HepG2 (cell line): ENCODE results near the gene PMPCB. TPM values are rescaled to one million over a fixed set of nuclear protein-coding genes. Genes with fewer than 3 reads are reported as not detected.

ENCODE experiments used
- ATF2 ChIP-seq: sonication (generic); formaldehyde crosslinking; IDR thresholded peaks from 2 replicates; pipeline ENCODE4 v1.4.0; 2020; ENCODE audit warnings: missing genetic modification reagents
- CAMTA2 ChIP-seq: sonication (generic); formaldehyde crosslinking; IDR thresholded peaks from 2 replicates; pipeline ENCODE4 v1.4.0; 2020; ENCODE audit warnings: mild to moderate bottlenecking, missing genetic modification reagents, borderline replicate concordance
- ERF ChIP-seq: IDR thresholded peaks from 2 replicates; pipeline ENCODE4 v1.6.1; 2018; ENCODE audit warnings: missing biosample characterization, missing genetic modification reagents
- EZH2 ChIP-seq: conservative IDR thresholded peaks from 2 replicates; pipeline ENCODE4 v1.6.1; 2012; ENCODE audit warnings: mild to moderate bottlenecking, low read depth, low read length, moderate library complexity
- HHEX ChIP-seq: IDR thresholded peaks from 2 replicates; pipeline ENCODE4 v1.6.1; 2016; ENCODE audit warnings: control low read depth
- HIC2 ChIP-seq: sonication (generic); formaldehyde crosslinking; IDR thresholded peaks from 2 replicates; pipeline ENCODE4 v1.9.0; 2022; ENCODE audit warnings: low read depth, missing genetic modification reagents
- HIVEP1 ChIP-seq: sonication (generic); formaldehyde crosslinking; IDR thresholded peaks from 2 replicates; pipeline ENCODE4 v1.4.0; 2020; ENCODE audit warnings: mild to moderate bottlenecking, missing genetic modification reagents
- HMGXB4 ChIP-seq, 2 experiments: sonication (generic) in 1 of 2; formaldehyde crosslinking in 1 of 2; IDR thresholded peaks; 2 replicates each; pipeline versions ENCODE4 v1.4.0 to v1.6.1; 2018 to 2020; ENCODE audit warnings: missing genetic modification reagents in 2 of 2, borderline replicate concordance in 1 of 2, low read depth in 1 of 2, mild to moderate bottlenecking in 1 of 2, missing biosample characterization in 1 of 2
- KDM1A ChIP-seq: IDR thresholded peaks from 2 replicates; pipeline ENCODE4 v1.6.1; 2016; ENCODE audit warnings: missing compliant biosample characterization
- KLF12 ChIP-seq: sonication (generic); formaldehyde crosslinking; IDR thresholded peaks from 2 replicates; pipeline ENCODE4 v1.4.0; 2020; ENCODE audit warnings: missing genetic modification reagents, borderline replicate concordance
- NFE2L1 ChIP-seq: sonication (generic); formaldehyde crosslinking; IDR thresholded peaks from 2 replicates; pipeline ENCODE4 v1.4.0; 2020; ENCODE audit warnings: missing genetic modification reagents, mild to moderate bottlenecking, borderline replicate concordance
- NFIB ChIP-seq: sonication (generic); formaldehyde crosslinking; IDR thresholded peaks from 2 replicates; pipeline ENCODE4 v1.9.0; 2021; ENCODE audit warnings: missing genetic modification reagents, mild to moderate bottlenecking, borderline replicate concordance
- POLR2A ChIP-seq, 2 experiments: IDR thresholded peaks; 2 replicates each; pipeline ENCODE4 v1.6.1; 2011; ENCODE audit warnings: low read depth in 2 of 2, low read length in 2 of 2, mild to moderate bottlenecking in 1 of 2, moderate library complexity in 1 of 2; ENCODE audit not compliant: insufficient read depth in 1 of 2
- SIX4 ChIP-seq: sonication (generic); formaldehyde crosslinking; IDR thresholded peaks from 2 replicates; pipeline ENCODE4 v1.4.0; 2020; ENCODE audit warnings: missing genetic modification reagents
- SMYD3 ChIP-seq: sonication (generic); formaldehyde crosslinking; IDR thresholded peaks from 2 replicates; pipeline ENCODE4 v1.8.1; 2023; ENCODE audit warnings: mild to moderate bottlenecking, missing genetic modification reagents
- SRSF4 ChIP-seq: fragments of 200-400 bp; formaldehyde crosslinking; IDR thresholded peaks from one replicate; pipeline ENCODE4 v1.6.1; 2018; ENCODE audit warnings: mild to moderate bottlenecking, low read depth, low read length, moderate library complexity; ENCODE audit not compliant: poor library complexity, severe bottlenecking
- THYN1 ChIP-seq: sonication (generic); formaldehyde crosslinking; IDR thresholded peaks from 2 replicates; pipeline ENCODE4 v1.8.1; 2023; ENCODE audit warnings: low read depth, mild to moderate bottlenecking, moderate library complexity, missing genetic modification reagents, borderline replicate concordance
- UBTF ChIP-seq: sonication (generic); formaldehyde crosslinking; IDR thresholded peaks from 2 replicates; pipeline ENCODE4 v1.4.0; 2020; ENCODE audit warnings: mild to moderate bottlenecking, missing genetic modification reagents
- ZNF160 ChIP-seq: sonication (generic); formaldehyde crosslinking; IDR thresholded peaks from 2 replicates; pipeline ENCODE4 v1.8.0; 2022; ENCODE audit warnings: mild to moderate bottlenecking, inconsistent platforms, missing genetic modification reagents
- ZNF180 ChIP-seq: sonication (generic); formaldehyde crosslinking; IDR thresholded peaks from 2 replicates; pipeline ENCODE4 v1.4.0; 2020; ENCODE audit warnings: low read depth, missing genetic modification reagents, borderline replicate concordance
- ZNF839 ChIP-seq: sonication (generic); formaldehyde crosslinking; IDR thresholded peaks from 2 replicates; pipeline ENCODE4 v1.4.0; 2020; ENCODE audit warnings: missing genetic modification reagents, mild to moderate bottlenecking, borderline replicate concordance
- polyA plus RNA-seq, 8 experiments: library from polyadenylated mRNA; depleted of rRNA in 3 of 8; stranded (reverse) in 7 of 8; unstranded in 1 of 8; fragments of >200 nt; fragmentation: Illumina TruSeq in 4 of 8; extraction: Trizol in 4 of 8; gene quantifications; 2 replicates each; pipeline versions ENCODE4 v1.2.1 to v1.2.3, GENCODE V29; 2011 to 2016; ENCODE audit warnings: low read depth in 4 of 8, missing spikeins in 1 of 8, mixed read lengths in 1 of 8; ENCODE audit not compliant: insufficient read depth in 1 of 8
- total RNA-seq, 5 experiments: library from RNA; depleted of rRNA; stranded (reverse); fragments of >200 nt; fragmentation: Illumina TruSeq; extraction: Trizol; gene quantifications; 2 replicates each; pipeline ENCODE4 v1.2.3, GENCODE V29; 2016; ENCODE audit warnings: low read depth in 1 of 5
- TF ChIP-seq, protein P1 (sequence below): sonication (generic); formaldehyde crosslinking; IDR thresholded peaks from 2 replicates; pipeline ENCODE4 v1.4.0; 2020; ENCODE audit warnings: mild to moderate bottlenecking, missing genetic modification reagents

PMPCB gene
- total and polyA plus RNA-seq, 2 of the 13 experiments (the other 11 are each of a cell fraction or from before 2014, with no cell fraction given): 80.8 to 124 TPM

DNA sequence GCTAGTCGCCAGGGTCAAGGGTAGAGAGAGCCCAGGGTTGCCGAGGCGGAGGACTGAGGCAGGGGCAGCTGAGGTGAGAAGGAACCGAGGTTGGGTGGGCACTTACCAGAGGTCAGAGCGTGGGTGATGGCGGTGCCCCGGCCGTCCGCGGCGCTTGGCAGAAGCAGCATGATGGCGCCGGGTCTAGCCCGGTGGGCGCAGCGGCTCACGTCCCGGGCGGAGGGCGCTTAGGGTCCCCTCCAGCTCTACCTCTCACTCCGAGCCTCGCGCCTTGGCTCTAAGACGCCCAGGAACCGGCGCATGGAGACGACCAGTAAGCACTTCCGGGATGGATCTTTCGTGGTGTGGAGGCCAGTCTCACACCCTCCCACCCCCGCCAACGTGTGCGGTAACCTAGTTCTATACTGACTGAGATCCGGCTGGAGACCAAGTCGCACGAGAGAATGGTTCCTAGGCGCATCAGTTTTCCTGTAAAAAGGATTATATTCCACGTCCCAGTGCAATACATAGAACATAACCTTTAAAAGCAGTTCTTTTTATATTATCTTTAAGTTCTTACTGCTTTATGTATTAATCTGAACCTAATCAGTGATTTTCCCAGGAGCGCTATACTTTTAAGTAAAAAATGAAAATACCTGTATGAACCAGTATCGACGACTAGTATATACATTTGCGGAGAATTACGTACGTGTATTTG lies 47.4 kb downstream of the PMPCB start, which contains the start of gene DNAJC2 (continued):
- TF ChIP-seq HIC2 (peak; percentile 22; the same call in 1 of the 2 replicates), SRSF4 (no peak), KLF12 (CRISPR knock-in tag) (peak; percentile 66; the same call in 1 of the 2 replicates), EZH2 (no peak), HMGXB4 (CRISPR knock-in tag; IDR thresholded peaks at IDR 0.05; ENCODE audit: borderline replicate concordance in 1 of 2, low read depth in 1 of 2) (peak; percentile 88 to 96), NFE2L1 (no peak), HIVEP1 (CRISPR knock-in tag) (no peak; the same call in 1 of the 2 replicates), POLR2A (IDR thresholded peaks at IDR 0.05; ENCODE audit: insufficient read depth in 1 of 2, low read depth in 2 of 2, low read length in 2 of 2) (peak; percentile 84 to 91), KDM1A (CRISPR knock-in tag) (no peak), NFIB (CRISPR knock-in tag) (no peak), ERF (CRISPR knock-in tag) (peak; percentile 78), ZNF160 (CRISPR knock-in tag) (peak; percentile 83; the same call in 1 of the 2 replicates), SMYD3 (CRISPR knock-in tag) (no peak), HHEX (CRISPR knock-in tag) (no peak), THYN1 (CRISPR knock-in tag) (no peak), UBTF (CRISPR knock-in tag) (peak; percentile 77), ATF2 (CRISPR knock-in tag) (peak; percentile 77; the same call in 1 of the 2 replicates), CAMTA2 (CRISPR knock-in tag) (no peak), SIX4 (CRISPR knock-in tag) (peak; percentile 69; the same call in 1 of the 2 replicates), ZNF180 (CRISPR knock-in tag) (0 out of 2 replicates have a peak, but pooled peaks have one; percentile 37), ZNF839 (CRISPR knock-in tag) (peak; percentile 64; the same call in 1 of the 2 replicates)
- TF ChIP-seq, protein P1, sequence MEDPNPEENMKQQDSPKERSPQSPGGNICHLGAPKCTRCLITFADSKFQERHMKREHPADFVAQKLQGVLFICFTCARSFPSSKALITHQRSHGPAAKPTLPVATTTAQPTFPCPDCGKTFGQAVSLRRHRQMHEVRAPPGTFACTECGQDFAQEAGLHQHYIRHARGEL: no peak
